Mesodermal cell (in vitro differentiated cells): ENCODE data around the gene PTPN20.

Source experiments
- H3K27ac ChIP-seq: 2 replicates; pipeline ENCODE4 v1.7.0; 2013; ENCODE audit warnings: mild to moderate bottlenecking, low read depth, low read length, moderate library complexity; ENCODE audit not compliant: severe bottlenecking
- H3K36me3 ChIP-seq: 2 replicates; pipeline ENCODE4 v1.7.1; 2013; ENCODE audit warnings: mild to moderate bottlenecking, low read length, moderate library complexity; ENCODE audit not compliant: control insufficient read depth, insufficient read depth
- H3K4me1 ChIP-seq: one replicate; pipeline ENCODE4 v1.7.1; 2013; ENCODE audit warnings: mild to moderate bottlenecking, low read length; ENCODE audit not compliant: insufficient read depth, control insufficient read depth, poor library complexity, severe bottlenecking
- H3K4me3 ChIP-seq: 2 replicates; pipeline ENCODE4 v1.7.0; 2013; ENCODE audit warnings: low read length, control low read depth, mild to moderate bottlenecking; ENCODE audit not compliant: insufficient read depth, poor library complexity, severe bottlenecking; ENCODE audit errors: extremely low read depth
- H3K9me3 ChIP-seq: 2 replicates; pipeline ENCODE4 v1.7.1; 2013; ENCODE audit warnings: mild to moderate bottlenecking, low read length, moderate library complexity; ENCODE audit not compliant: control insufficient read depth
- WGBS, 2 experiments: methylation state at CpG; one replicate each; pipeline ENCODE4 v1.1.5; 2013; ENCODE audit warnings: missing lambda C conversion rate in 2 of 2; ENCODE audit not compliant: insufficient coverage in 2 of 2; 5-methylcytosine and 5-hydroxymethylcytosine counted together

Gene PTPN20

DNA sequence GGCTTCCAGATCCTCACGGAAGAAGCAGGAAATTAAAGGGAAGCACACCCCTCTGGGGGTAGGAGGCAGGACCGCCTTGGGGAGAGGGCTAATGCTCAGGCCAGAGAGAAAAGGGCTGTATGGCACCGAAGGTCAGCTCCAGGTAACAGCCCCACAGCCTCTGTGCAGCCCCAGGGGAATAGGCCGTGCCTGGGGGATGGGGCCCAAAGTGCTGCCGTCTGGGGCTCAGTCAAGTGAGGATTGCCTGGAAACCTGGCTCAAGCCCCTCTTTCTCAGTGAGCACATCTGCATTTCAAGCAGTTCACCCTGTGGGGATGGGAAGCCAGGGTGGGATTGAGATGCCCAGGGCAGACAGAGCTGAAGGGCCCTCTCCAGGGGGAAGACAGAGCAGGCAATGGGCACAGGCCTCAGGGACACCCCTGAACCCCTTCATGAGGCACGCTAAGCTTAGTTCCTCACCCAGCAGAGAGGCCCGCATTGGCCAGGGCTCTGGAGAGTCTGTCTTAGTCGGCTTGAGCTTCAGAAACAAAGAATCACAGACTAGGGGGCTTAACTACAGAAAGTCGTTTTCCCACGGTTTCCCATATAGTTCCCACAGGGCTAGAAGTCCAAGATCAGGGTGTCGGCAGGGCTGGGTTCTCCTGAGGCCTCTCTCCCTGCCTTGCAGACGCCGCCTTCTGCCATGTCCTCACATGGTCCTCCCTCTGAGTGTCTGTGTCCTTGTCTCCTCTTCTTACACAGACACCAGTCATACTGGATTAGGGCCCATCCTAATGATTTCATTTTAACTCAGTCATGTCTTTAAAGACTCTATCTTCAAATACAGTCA, 118.2 kb downstream of the PTPN20 start:
- Histone ChIP-seq H3K4me3 (no peak overlapping the region), H3K27ac (no peak overlapping the region), H3K9me3 (no peaks in the 10 kb centered on the region), H3K4me1 (no peaks in the 10 kb centered on the region), H3K36me3 (no peaks in the 10 kb centered on the region)
- WGBS, 2 experiments: 85 to 86% methylated on average over 12 of the region's 13 CpGs

- WGBS, 2 experiments: 90 to 93% methylated on average over 8 to 10 of the region's 10 CpGs
- Histone ChIP-seq H3K9me3 (no peaks in the 10 kb centered on the region), H3K27ac (no peak overlapping the region), H3K4me1 (no peaks in the 10 kb centered on the region), H3K4me3 (no peak overlapping the region), H3K36me3 (no peaks in the 10 kb centered on the region)
These were observed 119.0 kb downstream of the PTPN20 start for GRCh38 chr10:47030191-47030703.

GRCh38 chr10:47031211-47031900, 120.1 kb downstream of the PTPN20 start:
- Histone ChIP-seq H3K4me3 (no peak overlapping the region), H3K9me3 (no peaks in the 10 kb centered on the region), H3K27ac (no peak overlapping the region), H3K36me3 (no peaks in the 10 kb centered on the region), H3K4me1 (no peaks in the 10 kb centered on the region)
- WGBS, 2 experiments: 87 to 88% methylated on average over 7 of the region's 7 CpGs

- WGBS, 2 experiments: 89 to 93% methylated on average over 6 to 7 of the region's 7 CpGs
These were observed 120.8 kb downstream of the PTPN20 start for GRCh38 chr10:47031901-47032465.

DNA sequence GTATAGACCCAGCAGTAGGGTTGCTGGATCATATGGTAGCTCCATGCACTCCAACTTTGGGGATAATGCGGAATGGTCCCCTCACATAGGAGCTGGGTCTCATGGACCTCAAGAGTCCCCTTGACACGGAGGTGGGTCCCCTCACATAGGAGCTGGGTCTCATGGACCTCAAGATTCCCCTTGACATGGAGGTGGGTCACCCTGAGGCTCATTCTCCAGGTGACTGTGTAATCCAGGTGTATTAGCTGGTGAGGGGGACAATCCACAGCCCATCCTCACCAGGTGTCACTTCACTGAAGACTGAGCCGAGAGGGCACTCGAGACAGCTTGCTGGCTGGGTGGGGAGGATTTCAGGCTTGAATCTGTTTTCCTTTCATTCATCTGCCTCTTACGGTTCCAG, 121.9 kb downstream of the PTPN20 start:
- Histone ChIP-seq H3K4me3 (no peak overlapping the region), H3K9me3 (no peaks in the 10 kb centered on the region), H3K4me1 (no peaks in the 10 kb centered on the region), H3K27ac (no peak overlapping the region), H3K36me3 (no peaks in the 10 kb centered on the region)
- 60 to 100% methylated on average over 1 to 3 of the region's 5 CpGs for WGBS, 2 experiments

More at GRCh38 chr10:47031901-47032465, 120.8 kb downstream of the PTPN20 start:
- Histone ChIP-seq H3K4me3 (no peak overlapping the region), H3K4me1 (no peaks in the 10 kb centered on the region), H3K36me3 (no peaks in the 10 kb centered on the region), H3K9me3 (no peaks in the 10 kb centered on the region), H3K27ac (no peak overlapping the region)

GRCh38 chr10:47033541-47034270, 122.5 kb downstream of the PTPN20 start:
- H3K4me3 ChIP-seq: no peak overlapping the region
- no peaks in the 10 kb centered on the region for H3K9me3 ChIP-seq
- H3K4me1 ChIP-seq: peaks cover 2% of the 10 kb centered on the region
- no peaks in the 10 kb centered on the region for H3K36me3 ChIP-seq
- 90 to 95% methylated on average over 12 of the region's 13 CpGs for WGBS, 2 experiments
- H3K27ac ChIP-seq: no peak overlapping the region

- Histone ChIP-seq H3K4me3 (no peak overlapping the region), H3K36me3 (no peaks in the 10 kb centered on the region), H3K27ac (no peak overlapping the region), H3K9me3 (no peaks in the 10 kb centered on the region), H3K4me1 (peaks cover 6% of the 10 kb centered on the region)
- WGBS, 2 experiments: 90 to 92% methylated on average over 7 to 8 of the region's 9 CpGs
These were observed 123.3 kb downstream of the PTPN20 start for GRCh38 chr10:47034441-47035051.

DNA sequence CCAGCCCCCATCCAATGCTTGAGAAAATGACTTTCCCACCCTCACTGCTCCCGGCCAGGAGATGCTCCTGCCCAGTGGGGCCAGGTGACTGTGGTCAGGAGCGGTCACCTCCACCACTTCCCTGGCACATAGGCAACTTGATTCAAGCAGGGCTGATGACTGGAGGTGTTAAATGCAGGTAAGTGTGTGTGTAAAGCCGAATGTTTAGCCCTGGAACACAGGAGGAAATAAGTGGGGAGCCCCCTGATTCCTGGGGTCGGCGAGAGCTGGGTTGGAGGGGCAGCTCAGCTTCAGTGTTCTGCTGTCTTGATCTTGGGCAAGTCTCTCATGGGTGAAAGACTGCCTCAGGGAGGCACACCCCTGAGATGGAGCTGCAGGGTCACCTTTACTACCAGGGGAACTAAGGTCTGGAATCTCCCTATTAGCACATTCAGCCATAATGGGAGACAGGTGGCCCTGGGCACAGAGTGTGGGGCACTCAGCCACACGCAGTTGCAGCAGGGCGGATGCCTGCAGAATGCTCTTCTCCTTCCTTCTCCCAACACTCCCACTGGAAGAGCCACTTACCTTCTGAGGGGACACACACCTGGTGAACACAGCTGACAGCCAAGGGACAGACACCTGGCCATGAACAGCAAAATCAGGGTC, 124.1 kb downstream of the PTPN20 start:
- H3K27ac ChIP-seq: no peak overlapping the region
- H3K9me3 ChIP-seq: no peaks in the 10 kb centered on the region
- H3K4me3 ChIP-seq: no peak overlapping the region
- peaks cover 6% of the 10 kb centered on the region for H3K4me1 ChIP-seq
- WGBS, 2 experiments: 89 to 92% methylated on average over 5 to 7 of the region's 7 CpGs
- H3K36me3 ChIP-seq: no peaks in the 10 kb centered on the region

- H3K9me3 ChIP-seq: no peaks in the 10 kb centered on the region
- WGBS, 2 experiments: 64 to 83% methylated on average over 3 to 4 of the region's 4 CpGs
- no peaks in the 10 kb centered on the region for H3K36me3 ChIP-seq
- H3K4me1 ChIP-seq: peaks cover 6% of the 10 kb centered on the region
- no peak overlapping the region for H3K27ac ChIP-seq
- no peak overlapping the region for H3K4me3 ChIP-seq
These were observed 124.7 kb downstream of the PTPN20 start for GRCh38 chr10:47035819-47036337.
